Osteocyte (in vitro differentiated cells): ENCODE results near the gene IL1RL2. TPM values are rescaled to one million over a fixed set of nuclear protein-coding genes. Genes with fewer than 3 reads are reported as not detected.
A peak's percentile ranks its signal among the peaks of the same experiment; 100 is the strongest.

Source experiments
- DNase-seq: peaks from one replicate; pipeline ENCODE4 v3.0.0; 2021; ENCODE audit warnings: mixed read lengths; ENCODE audit not compliant: unreplicated experiment; ENCODE audit errors: extremely low spot score
- H3K27ac Mint-ChIP-seq: one replicate; pipeline ENCODE4 v1.8.0; 2021; ENCODE audit warnings: mild to moderate bottlenecking, mixed read lengths; ENCODE audit not compliant: unreplicated experiment
- H3K27me3 Mint-ChIP-seq: one replicate; pipeline ENCODE4 v1.8.0; 2021; ENCODE audit warnings: mixed read lengths; ENCODE audit not compliant: unreplicated experiment
- H3K36me3 Mint-ChIP-seq: one replicate; pipeline ENCODE4 v1.8.0; 2021; ENCODE audit warnings: mixed read lengths; ENCODE audit not compliant: unreplicated experiment
- H3K4me1 Mint-ChIP-seq: one replicate; pipeline ENCODE4 v1.8.0; 2021; ENCODE audit warnings: mixed read lengths; ENCODE audit not compliant: unreplicated experiment
- H3K4me3 Mint-ChIP-seq: one replicate; pipeline ENCODE4 v1.8.0; 2021; ENCODE audit warnings: mild to moderate bottlenecking, moderate library complexity, mixed read lengths; ENCODE audit not compliant: unreplicated experiment
- H3K9me3 Mint-ChIP-seq: one replicate; pipeline ENCODE4 v1.8.0; 2021; ENCODE audit warnings: mixed read lengths; ENCODE audit not compliant: unreplicated experiment
- CTCF ChIP-seq: fragments of 200-600 bp; sonication (generic); IDR thresholded peaks from 2 replicates; pipeline ENCODE4 v1.5.0; 2021; ENCODE audit warnings: antibody characterized with exemption, mild to moderate bottlenecking, moderate library complexity
- total RNA-seq: library from RNA; stranded (reverse); gene quantifications from 2 replicates; pipeline ENCODE4 v1.2.1, GENCODE V29; 2021

Gene IL1RL2
- total RNA-seq, 1 donor from 2014 or later = 0.21 TPM

GRCh38 chr2:102245266-102246151, 58.7 kb downstream of the IL1RL2 start:
- Mint-ChIP-seq H3K27ac (no peak overlapping the region), H3K4me1 (peaks cover 11% of the 10 kb centered on the region)
- DNase-seq = peak; percentile 74

GRCh38 chr2:102250278-102250821, 63.5 kb downstream of the IL1RL2 start:
- Mint-ChIP-seq H3K4me3 (no peak overlapping the region), H3K27ac (no peak overlapping the region), H3K36me3 (no peaks in the 10 kb centered on the region), H3K27me3 (peaks cover 10% of the 10 kb centered on the region), H3K4me1 (peaks cover 8% of the 10 kb centered on the region), H3K9me3 (no peaks in the 10 kb centered on the region)
- TF ChIP-seq CTCF = no peak
- DNase-seq = no peak

More at GRCh38 chr2:102245266-102246151, 58.7 kb downstream of the IL1RL2 start:
- no peak overlapping the region for H3K4me3 Mint-ChIP-seq
- TF ChIP-seq CTCF = no peak
- peaks cover 4% of the 10 kb centered on the region for H3K27me3 Mint-ChIP-seq
- no peaks in the 10 kb centered on the region for H3K36me3 Mint-ChIP-seq
- no peaks in the 10 kb centered on the region for H3K9me3 Mint-ChIP-seq

- Mint-ChIP-seq H3K27me3 (peaks cover 10% of the 10 kb centered on the region), H3K9me3 (no peaks in the 10 kb centered on the region), H3K36me3 (no peaks in the 10 kb centered on the region), H3K4me3 (peak overlapping the region; percentile 82), H3K27ac (no peak overlapping the region), H3K4me1 (peaks cover 8% of the 10 kb centered on the region)
- peak; percentile 74 for TF ChIP-seq CTCF
- no peak for DNase-seq
Measured at GRCh38 chr2:102251042-102251848, 64.4 kb downstream of the IL1RL2 start.

- no peak overlapping the region for H3K4me3 Mint-ChIP-seq
- TF ChIP-seq CTCF = peak; percentile 3
- H3K27ac Mint-ChIP-seq = no peak overlapping the region
- DNase-seq = no peak
- H3K4me1 Mint-ChIP-seq = peaks cover 13% of the 10 kb centered on the region
- peaks cover 10% of the 10 kb centered on the region for H3K27me3 Mint-ChIP-seq
- H3K36me3 Mint-ChIP-seq = no peaks in the 10 kb centered on the region
- no peaks in the 10 kb centered on the region for H3K9me3 Mint-ChIP-seq
Measured at GRCh38 chr2:102251849-102252203, 65.0 kb downstream of the IL1RL2 start.
